Measurements from ENCODE around the gene MVB12A. TPM values are rescaled to one million over a fixed set of nuclear protein-coding genes. Genes with fewer than 3 reads are reported as not detected.

MVB12A gene
- total and polyA plus RNA-seq, 9 of the 15 experiments (the other 6 are each of a cell fraction or from before 2014, with no cell fraction given): 1.2 to 46.2 (median 22.4) TPM

- TF ChIP-seq ZBTB33 (CRISPR knock-in tag; IDR thresholded peaks at IDR 0.05) (no peak), RUNX1 (IDR thresholded peaks at IDR 0.05; ENCODE audit: low read depth) (no peak), NUFIP1 (IDR thresholded peaks at IDR 0.05; ENCODE audit: partially characterized antibody) (no peak), ZNF77 (CRISPR knock-in tag; IDR thresholded peaks at IDR 0.05) (no peak), SAFB2 (IDR thresholded peaks at IDR 0.05; ENCODE audit: borderline replicate concordance, low read depth, low read length, severe bottlenecking) (no peak), ETS2 (tag; IDR thresholded peaks at IDR 0.05; ENCODE audit: borderline replicate concordance, poor library complexity, severe bottlenecking) (no peak), MAFF (IDR thresholded peaks at IDR 0.05; ENCODE audit: low read length) (no peak), EZH2 (IDR thresholded peaks at IDR 0.05; ENCODE audit: borderline replicate concordance, low read depth, low read length) (no peak), ZNF699 (CRISPR knock-in tag; IDR thresholded peaks at IDR 0.05; ENCODE audit: insufficient replicate concordance) (no peak), GABPB1 (CRISPR knock-in tag; IDR thresholded peaks at IDR 0.05) (no peak), HNRNPLL (IDR thresholded peaks at IDR 0.05; ENCODE audit: low read depth, low read length, poor library complexity, severe bottlenecking) (no peak), HLTF (IDR thresholded peaks at IDR 0.05) (no peak), ZMIZ1 (IDR thresholded peaks at IDR 0.05; ENCODE audit: low read depth in 2 of 2, low read length in 2 of 2) (no peak), TAL1 (IDR thresholded peaks at IDR 0.05) (peak; percentile 28), NR4A1 (CRISPR knock-in tag; IDR thresholded peaks at IDR 0.05) (no peak), NR4A1 (tag; IDR thresholded peaks at IDR 0.05) (no peak), PYGO2 (tag; IDR thresholded peaks at IDR 0.05) (no peak), ZNF253 (CRISPR knock-in tag; conservative IDR thresholded peaks at IDR 0.05) (no peak), KLF6 (CRISPR knock-in tag; IDR thresholded peaks at IDR 0.05; ENCODE audit: borderline replicate concordance) (no peak), ZNF280B (CRISPR knock-in tag; IDR thresholded peaks at IDR 0.05) (no peak), CEBPB (tag; IDR thresholded peaks at IDR 0.05) (no peak), MEF2A (IDR thresholded peaks at IDR 0.05; ENCODE audit: control insufficient read depth, low read depth, low read length) (no peak)
Measured at GRCh38 chr19:17398902-17399527, 20.8 kb upstream of the MVB12A start (continued).
